ENCODE measurements around the gene CARD19. TPM values are rescaled to one million over a fixed set of nuclear protein-coding genes. Genes with fewer than 3 reads are reported as not detected.

Gene CARD19
- total RNA-seq, 1 donor from 2014 or later, result 22.6 TPM

DNA sequence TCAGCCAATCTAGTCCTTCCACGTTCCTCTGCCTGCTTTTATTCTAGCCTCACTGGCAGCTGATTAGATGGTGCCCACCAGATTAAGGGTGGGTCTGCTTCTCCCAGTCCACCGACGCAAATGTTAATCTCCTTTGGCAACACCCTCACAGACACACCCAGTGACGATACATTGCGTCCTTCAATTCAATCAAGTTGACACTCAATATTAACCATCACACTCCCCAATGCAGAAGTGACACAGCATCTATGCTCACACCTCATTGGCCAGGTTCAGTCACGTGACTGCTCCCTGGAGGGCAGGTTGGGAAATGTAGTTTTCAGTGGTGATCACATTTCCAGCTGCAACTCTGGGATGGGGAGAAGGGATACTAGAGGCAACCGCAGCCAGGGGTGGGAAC lies 24.6 kb upstream of the CARD19 start:
- TF ChIP-seq, protein P1, sequence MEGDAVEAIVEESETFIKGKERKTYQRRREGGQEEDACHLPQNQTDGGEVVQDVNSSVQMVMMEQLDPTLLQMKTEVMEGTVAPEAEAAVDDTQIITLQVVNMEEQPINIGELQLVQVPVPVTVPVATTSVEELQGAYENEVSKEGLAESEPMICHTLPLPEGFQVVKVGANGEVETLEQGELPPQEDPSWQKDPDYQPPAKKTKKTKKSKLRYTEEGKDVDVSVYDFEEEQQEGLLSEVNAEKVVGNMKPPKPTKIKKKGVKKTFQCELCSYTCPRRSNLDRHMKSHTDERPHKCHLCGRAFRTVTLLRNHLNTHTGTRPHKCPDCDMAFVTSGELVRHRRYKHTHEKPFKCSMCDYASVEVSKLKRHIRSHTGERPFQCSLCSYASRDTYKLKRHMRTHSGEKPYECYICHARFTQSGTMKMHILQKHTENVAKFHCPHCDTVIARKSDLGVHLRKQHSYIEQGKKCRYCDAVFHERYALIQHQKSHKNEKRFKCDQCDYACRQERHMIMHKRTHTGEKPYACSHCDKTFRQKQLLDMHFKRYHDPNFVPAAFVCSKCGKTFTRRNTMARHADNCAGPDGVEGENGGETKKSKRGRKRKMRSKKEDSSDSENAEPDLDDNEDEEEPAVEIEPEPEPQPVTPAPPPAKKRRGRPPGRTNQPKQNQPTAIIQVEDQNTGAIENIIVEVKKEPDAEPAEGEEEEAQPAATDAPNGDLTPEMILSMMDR (IDR thresholded peaks at IDR 0.05; ENCODE audit: unreplicated experiment), result no peak
- H3K9me3 Mint-ChIP-seq, result peaks cover 8% of the 10 kb centered on the region
- no peaks in the 10 kb centered on the region for H3K36me3 Mint-ChIP-seq
- no peak overlapping the region for H3K4me3 Mint-ChIP-seq
- H3K4me1 Mint-ChIP-seq, result peaks cover 13% of the 10 kb centered on the region
- H3K27me3 Mint-ChIP-seq (ENCODE audit: low read depth), result no peaks in the 10 kb centered on the region
- no peak for DNase-seq (ENCODE audit: low spot score in 2 of 2, unreplicated experiment in 2 of 2)
- no peak overlapping the region for H3K27ac Mint-ChIP-seq

DNA sequence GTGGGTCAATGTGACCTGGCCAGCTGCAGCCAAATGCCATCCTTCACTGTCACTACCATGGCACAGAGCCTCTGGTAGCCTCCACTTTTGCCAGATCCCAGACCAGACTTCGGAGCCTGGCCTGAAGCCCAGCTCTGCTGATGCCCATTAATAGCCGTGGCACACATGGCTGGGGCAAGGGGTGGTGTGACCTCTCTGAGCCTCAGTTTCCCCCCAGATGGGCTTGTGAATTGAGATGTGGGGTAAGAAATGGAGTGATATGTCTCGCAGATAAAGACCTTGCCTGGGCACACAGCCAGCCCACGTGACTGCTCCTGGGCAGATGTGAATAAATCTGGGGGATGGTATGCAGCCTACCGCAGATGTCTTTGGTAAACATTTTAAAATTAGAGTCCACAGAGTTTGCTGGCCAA lies 23.6 kb upstream of the CARD19 start:
- peaks cover 13% of the 10 kb centered on the region for H3K4me1 Mint-ChIP-seq
- peaks cover 8% of the 10 kb centered on the region for H3K9me3 Mint-ChIP-seq
- peak overlapping the region; percentile 31 for H3K27ac Mint-ChIP-seq
- TF ChIP-seq, protein P1 (IDR thresholded peaks at IDR 0.05; ENCODE audit: unreplicated experiment), result no peak
- no peaks in the 10 kb centered on the region for H3K27me3 Mint-ChIP-seq (ENCODE audit: low read depth)
- H3K36me3 Mint-ChIP-seq, result no peaks in the 10 kb centered on the region
- no peak overlapping the region for H3K4me3 Mint-ChIP-seq
- DNase-seq (ENCODE audit: low spot score in 2 of 2, unreplicated experiment in 2 of 2), result peak in 1 of 2 experiments; percentile 59

DNA sequence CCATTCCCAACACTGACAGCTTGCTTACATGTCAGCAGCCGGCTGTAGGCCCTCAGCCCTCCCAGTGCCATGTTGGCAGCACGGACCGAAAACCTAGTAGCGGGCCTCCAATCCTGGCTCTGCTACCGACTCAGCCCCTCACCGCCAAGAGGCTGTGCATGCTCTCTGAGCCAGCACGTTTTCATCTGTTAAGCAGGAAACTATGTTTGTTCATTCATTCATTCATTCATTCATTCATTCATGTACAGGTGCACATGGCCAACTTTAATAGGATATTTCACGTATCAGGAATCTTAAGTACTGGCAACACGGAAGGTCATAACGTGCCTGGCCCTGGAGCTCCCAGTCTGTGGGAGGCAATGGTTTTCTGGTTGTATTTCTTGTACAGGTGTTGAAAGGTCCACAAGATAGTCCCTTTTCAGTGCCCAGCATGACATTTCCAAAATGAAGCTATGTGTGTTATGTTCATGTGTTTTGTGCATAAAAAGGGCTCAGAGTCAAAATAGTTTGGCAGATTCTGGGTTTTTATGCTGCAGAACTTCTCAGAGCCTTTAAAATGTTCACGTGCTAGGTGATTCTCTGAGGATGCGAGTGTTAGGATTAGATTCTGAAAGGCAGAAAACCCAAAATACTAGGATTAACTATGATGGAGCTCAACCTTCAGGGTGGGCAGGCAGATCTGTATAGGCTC lies 19.8 kb upstream of the CARD19 start:
- Mint-ChIP-seq H3K27me3 (ENCODE audit: low read depth) (no peaks in the 10 kb centered on the region), H3K4me3 (no peak overlapping the region), H3K36me3 (no peaks in the 10 kb centered on the region), H3K9me3 (no peaks in the 10 kb centered on the region), H3K27ac (no peak overlapping the region), H3K4me1 (peaks cover 13% of the 10 kb centered on the region)
- TF ChIP-seq, protein P1 (IDR thresholded peaks at IDR 0.05; ENCODE audit: unreplicated experiment), result no peak
- no peak for DNase-seq (ENCODE audit: low spot score in 2 of 2, unreplicated experiment in 2 of 2)

DNA sequence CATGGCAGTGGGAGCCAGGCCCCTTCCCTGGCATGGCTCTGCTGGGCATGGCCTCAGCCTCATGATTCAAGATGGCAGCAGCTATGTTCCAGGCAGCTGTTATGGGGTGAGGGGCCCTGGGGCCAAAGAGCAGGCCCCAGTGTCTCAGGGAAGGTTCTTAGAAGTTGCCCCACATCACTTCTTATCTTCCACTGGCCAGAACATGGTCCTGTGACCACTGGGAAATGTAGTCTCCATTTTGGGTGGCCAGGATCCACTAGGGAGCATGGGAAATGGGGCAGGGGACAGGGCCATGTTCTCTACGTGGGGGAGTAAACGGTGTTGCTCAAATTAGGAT lies 19.3 kb upstream of the CARD19 start:
- no peaks in the 10 kb centered on the region for H3K9me3 Mint-ChIP-seq
- H3K36me3 Mint-ChIP-seq, result no peaks in the 10 kb centered on the region
- no peak for DNase-seq (ENCODE audit: low spot score in 2 of 2, unreplicated experiment in 2 of 2)
- no peak overlapping the region for H3K4me3 Mint-ChIP-seq
- no peaks in the 10 kb centered on the region for H3K27me3 Mint-ChIP-seq (ENCODE audit: low read depth)
- H3K27ac Mint-ChIP-seq, result no peak overlapping the region
- peaks cover 13% of the 10 kb centered on the region for H3K4me1 Mint-ChIP-seq
- TF ChIP-seq, protein P1 (IDR thresholded peaks at IDR 0.05; ENCODE audit: unreplicated experiment), result no peak

DNA sequence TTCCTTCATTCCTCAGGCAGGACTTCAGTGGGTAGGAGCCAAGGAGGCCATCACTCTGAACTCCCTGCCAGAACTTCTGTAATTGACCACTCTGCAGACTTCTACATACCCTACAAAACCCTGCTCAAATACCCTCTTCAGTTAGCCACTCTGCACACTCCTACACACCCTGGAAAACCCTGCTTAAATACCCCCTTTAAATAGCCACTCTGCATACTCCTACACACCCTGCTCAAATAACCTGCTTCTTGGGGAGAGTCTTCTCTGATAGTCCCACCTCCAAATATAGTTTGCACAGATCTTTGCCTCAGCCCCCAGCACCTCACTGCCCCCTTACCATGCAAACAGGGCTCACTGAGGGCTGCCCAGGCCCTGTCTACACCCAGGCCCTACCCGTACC lies 18.6 kb upstream of the CARD19 start:
- TF ChIP-seq, protein P1 (IDR thresholded peaks at IDR 0.05; ENCODE audit: unreplicated experiment), result no peak
- Mint-ChIP-seq H3K4me3 (no peak overlapping the region), H3K9me3 (no peaks in the 10 kb centered on the region), H3K27ac (no peak overlapping the region), H3K36me3 (no peaks in the 10 kb centered on the region), H3K4me1 (peaks cover 11% of the 10 kb centered on the region), H3K27me3 (ENCODE audit: low read depth) (no peaks in the 10 kb centered on the region)
- no peak for DNase-seq (ENCODE audit: low spot score in 2 of 2, unreplicated experiment in 2 of 2)

DNA sequence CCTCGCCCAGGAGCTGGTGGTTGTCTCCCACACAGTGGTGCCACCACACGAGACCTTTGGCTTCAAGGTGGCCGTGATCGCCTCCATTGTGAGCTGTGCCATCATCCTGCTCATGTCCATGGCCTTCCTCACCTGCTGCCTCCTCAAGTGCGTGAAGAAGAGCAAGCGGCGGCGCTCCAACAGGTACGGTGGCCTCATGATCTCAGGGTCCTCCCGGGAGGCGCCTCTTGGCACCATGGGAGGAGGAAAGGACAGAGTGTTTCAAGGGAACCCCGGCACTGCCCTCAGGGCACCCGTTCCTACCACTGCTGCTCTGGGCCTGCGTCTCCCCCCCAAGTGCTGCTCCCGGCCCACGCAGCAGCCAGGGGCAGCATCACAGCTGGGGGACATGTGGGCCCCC lies 18.2 kb upstream of the CARD19 start:
- TF ChIP-seq, protein P1 (IDR thresholded peaks at IDR 0.05; ENCODE audit: unreplicated experiment), result no peak
- no peaks in the 10 kb centered on the region for H3K9me3 Mint-ChIP-seq
- no peak for DNase-seq (ENCODE audit: low spot score in 2 of 2, unreplicated experiment in 2 of 2)
- no peak overlapping the region for H3K27ac Mint-ChIP-seq
- H3K4me3 Mint-ChIP-seq, result no peak overlapping the region
- peaks cover 6% of the 10 kb centered on the region for H3K4me1 Mint-ChIP-seq
- H3K36me3 Mint-ChIP-seq, result no peaks in the 10 kb centered on the region
- no peaks in the 10 kb centered on the region for H3K27me3 Mint-ChIP-seq (ENCODE audit: low read depth)
